KG1 (cell line): ENCODE data around the gene S100A12.
"Not testable (repeated sequence)": the region's sequence is repeated elsewhere in the genome, so short reads cannot be mapped to it uniquely, and the experiment has no call there.

Source experiments
- DNase-seq: peaks from one replicate; lab custom pipeline; 2025; lab: John Stamatoyannopoulos, UW

S100A12 gene

GRCh38 chr1:153352523-153352922, 22.9 kb downstream of the S100A12 start:
- DNase-seq: no peak

- no peak for DNase-seq
These were observed 25.0 kb downstream of the S100A12 start for GRCh38 chr1:153350321-153350957.

GRCh38 chr1:153349363-153350320, 25.8 kb downstream of the S100A12 start:
- no peak for DNase-seq

GRCh38 chr1:153348511-153349362, 26.7 kb downstream of the S100A12 start, which contains the start of gene PGLYRP4:
TSS of gene PGLYRP4 (minus strand) at chr1:153348841. CDS start at chr1:153347932, 909 bp downstream.
- DNase-seq: no peak

GRCh38 chr1:153347856-153348255, 27.6 kb downstream of the S100A12 start:
- DNase-seq: no peak

- DNase-seq: not testable (repeated sequence)
These were observed 28.4 kb downstream of the S100A12 start for GRCh38 chr1:153347049-153347448.

- no peak for DNase-seq
These were observed 29.2 kb downstream of the S100A12 start for GRCh38 chr1:153346077-153346723.

GRCh38 chr1:153345187-153346076, 30.0 kb downstream of the S100A12 start:
- no peak for DNase-seq

GRCh38 chr1:153344718-153345025, 30.7 kb downstream of the S100A12 start:
- no peak for DNase-seq

- no peak for DNase-seq
These were observed 31.4 kb downstream of the S100A12 start for GRCh38 chr1:153343811-153344717.

- DNase-seq: no peak
These were observed 32.3 kb downstream of the S100A12 start for GRCh38 chr1:153343040-153343681.

GRCh38 chr1:153342178-153342577, 33.2 kb downstream of the S100A12 start:
- DNase-seq: no peak

- no peak for DNase-seq
These were observed 33.9 kb downstream of the S100A12 start for GRCh38 chr1:153341431-153341934.

- DNase-seq: no peak
These were observed 35.1 kb downstream of the S100A12 start for GRCh38 chr1:153340356-153340755.

- no peak for DNase-seq
These were observed 35.6 kb downstream of the S100A12 start for GRCh38 chr1:153339802-153340201.

GRCh38 chr1:153337980-153338853, 37.2 kb downstream of the S100A12 start:
- no peak for DNase-seq

- DNase-seq: no peak
These were observed 38.8 kb downstream of the S100A12 start for GRCh38 chr1:153336650-153337049.

- no peak for DNase-seq
These were observed 41.5 kb downstream of the S100A12 start for GRCh38 chr1:153333902-153334301.
